IPS-NIHi11 (cell line): ENCODE results near the gene AMIGO3.
A peak's percentile ranks its signal among the peaks of the same experiment; 100 is the strongest.
"Not testable (repeated sequence)": the region's sequence is repeated elsewhere in the genome, so short reads cannot be mapped to it uniquely, and the experiment has no call there.

Source experiments
- DNase-seq: peaks from one replicate; pipeline ENCODE4 v3.0.0; 2012; ENCODE audit warnings: mixed read lengths, low spot score

AMIGO3 gene

DNA sequence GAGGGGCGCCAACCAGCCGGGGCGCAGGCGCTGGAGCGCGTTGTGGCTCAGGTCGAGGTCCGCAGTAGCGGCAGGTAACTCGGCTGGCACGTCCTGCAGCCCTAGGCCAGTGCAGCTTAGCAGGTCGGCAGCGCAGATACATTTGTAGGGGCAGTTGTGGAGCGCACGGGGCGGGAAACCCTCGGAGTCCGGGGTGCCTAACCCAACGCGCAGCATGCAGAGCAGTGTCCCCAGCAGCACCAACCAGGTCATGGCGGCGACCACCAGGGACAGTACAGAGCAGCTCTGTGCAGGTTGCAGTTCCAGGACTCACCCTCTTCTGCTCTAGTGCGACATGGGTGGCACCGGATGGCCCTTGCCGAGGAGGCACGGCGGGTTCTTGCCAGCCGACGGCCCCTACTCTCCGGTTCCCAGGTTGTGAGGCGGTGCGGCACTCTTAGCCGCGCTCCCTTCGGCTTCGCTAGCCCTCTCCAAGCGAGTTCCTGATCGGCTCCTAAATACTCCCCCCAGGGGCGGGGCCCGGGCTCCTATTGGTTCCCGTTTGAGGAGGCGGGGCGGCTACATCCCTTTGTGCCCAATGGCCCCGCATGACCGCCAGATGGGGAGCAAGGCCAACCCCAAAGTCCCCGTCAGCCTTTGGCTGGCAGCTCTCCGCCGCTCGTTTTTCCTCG is at the start of gene AMIGO3:
Gene AMIGO3 (minus strand): TSS at position 471 of the 671 bp plus-strand sequence. CDS start 219 bp downstream, at position 252.
- DNase-seq: peak; percentile 97

DNA sequence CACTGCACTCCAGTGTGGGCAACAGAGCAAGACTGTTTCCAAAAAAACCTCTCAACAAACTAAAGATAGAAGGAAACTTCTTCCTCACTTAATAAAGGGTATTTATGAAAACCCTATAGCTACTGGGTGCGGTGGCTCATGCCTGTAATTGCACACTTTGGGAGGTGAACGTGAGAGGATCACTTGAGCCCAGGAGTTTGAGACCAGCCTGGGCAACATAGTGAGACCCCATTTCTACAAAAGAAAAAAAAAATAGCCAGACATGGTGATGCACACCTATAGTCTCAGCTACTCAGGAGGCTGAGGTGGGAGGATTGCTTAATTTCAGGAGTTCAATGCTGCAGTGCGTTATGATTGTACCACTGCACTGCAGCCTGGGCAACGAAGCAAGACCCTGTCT is 44.5 kb upstream of the AMIGO3 start:
- no peak for DNase-seq

GRCh38 chr3:49761661-49762060 is 42.2 kb upstream of the AMIGO3 start:
- DNase-seq: no peak

DNA sequence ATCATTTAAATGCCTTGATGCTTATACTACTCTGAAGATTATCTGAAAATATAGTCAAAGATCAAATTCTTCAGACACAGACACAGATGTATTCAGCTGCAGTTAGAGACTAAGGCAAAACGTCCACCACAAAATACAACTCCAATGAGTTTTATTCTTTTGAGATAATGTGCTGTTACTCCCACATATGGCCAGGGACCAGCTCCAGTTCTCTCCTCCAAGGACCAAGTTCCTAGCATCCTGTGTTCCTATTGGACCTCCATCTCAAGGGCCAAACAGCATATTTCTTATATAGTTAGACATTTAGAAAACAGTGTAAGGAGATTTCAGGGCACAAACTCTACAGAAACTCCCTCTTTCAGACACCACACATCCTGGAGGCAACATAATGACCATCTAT is 39.7 kb upstream of the AMIGO3 start:
- no peak for DNase-seq

DNA sequence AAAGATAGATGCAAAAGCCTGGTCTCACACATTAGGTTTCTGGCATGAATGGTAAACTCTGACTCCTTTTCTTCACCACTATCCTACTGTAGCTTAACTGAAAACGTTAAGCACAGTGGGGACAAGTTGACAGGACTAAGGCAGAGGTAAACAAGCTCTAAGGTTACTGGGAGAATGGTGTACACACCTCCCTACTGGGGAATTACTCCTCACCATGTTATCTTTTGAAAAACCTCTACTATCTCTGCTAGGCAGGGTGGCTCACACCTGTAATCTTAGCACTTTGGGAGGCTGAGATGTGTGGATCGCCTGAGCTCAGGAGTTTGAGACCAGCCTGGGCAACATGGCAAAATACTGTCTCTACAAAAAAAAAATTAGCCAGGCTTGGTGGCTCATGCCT is 37.7 kb upstream of the AMIGO3 start:
- no peak for DNase-seq

DNA sequence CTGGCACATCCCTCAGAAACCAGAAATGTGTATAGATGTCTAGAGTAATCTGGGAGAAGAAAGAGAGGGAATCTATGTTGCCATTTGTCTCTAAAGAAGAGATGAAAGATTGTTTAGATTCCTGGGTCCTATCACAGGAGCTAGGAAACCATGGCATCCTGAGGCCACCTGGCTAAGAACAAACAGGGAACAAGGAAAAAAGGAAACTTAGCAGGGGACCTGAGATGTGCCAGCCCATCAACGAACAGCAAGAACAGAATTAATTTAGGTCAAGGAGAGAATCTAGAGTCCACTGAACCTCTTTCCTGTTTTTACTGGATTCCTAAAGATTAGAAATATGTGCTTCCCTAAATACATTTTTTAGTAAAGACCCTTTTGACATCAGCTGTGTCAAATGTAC is 36.6 kb upstream of the AMIGO3 start:
- DNase-seq: no peak

GRCh38 chr3:49754536-49754935 is 35.1 kb upstream of the AMIGO3 start:
- DNase-seq: no peak

DNA sequence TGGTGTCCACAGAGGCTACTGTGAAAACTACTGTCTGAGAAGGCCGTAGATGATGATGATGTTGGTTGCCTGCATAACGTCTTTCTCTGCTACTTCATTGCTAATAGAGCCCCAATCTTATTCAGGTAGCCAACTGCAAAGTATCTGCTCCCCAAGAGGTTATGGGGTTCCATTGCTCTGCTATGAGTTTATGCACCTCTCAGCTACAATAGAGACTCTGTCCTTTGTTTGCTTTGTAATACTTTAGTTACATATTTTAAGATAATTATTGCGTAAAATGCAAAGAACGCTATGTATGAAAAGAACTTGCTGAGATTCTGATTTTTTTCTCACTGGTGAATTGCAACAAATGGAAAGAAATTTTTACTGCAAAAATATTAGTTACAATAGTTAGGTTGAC is 32.0 kb upstream of the AMIGO3 start:
- no peak for DNase-seq

GRCh38 chr3:49750056-49750455 is 30.6 kb upstream of the AMIGO3 start:
- no peak for DNase-seq

- not testable (repeated sequence) for DNase-seq
These were observed 29.4 kb upstream of the AMIGO3 start for GRCh38 chr3:49748874-49749273.

- no peak for DNase-seq
These were observed 28.5 kb upstream of the AMIGO3 start for GRCh38 chr3:49747792-49748480.

DNA sequence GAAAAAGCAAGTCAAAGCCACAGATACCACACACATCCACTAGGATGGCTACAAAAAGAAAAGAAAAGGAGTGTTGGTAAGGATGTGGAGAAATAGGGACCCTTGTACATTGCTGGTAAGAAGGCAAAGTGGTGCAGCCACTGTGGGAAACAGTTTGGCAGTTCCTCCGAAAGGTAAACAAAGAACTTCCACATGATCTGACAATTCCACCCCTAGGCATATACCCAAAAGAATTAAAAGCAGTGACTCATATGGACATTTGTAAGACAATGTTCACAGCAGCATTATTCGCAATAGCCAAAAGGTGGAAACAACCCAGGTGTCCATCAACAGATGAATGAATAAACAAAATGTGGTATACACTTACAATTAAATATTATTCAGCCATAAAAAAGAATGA is 26.5 kb upstream of the AMIGO3 start:
- DNase-seq: no peak

DNA sequence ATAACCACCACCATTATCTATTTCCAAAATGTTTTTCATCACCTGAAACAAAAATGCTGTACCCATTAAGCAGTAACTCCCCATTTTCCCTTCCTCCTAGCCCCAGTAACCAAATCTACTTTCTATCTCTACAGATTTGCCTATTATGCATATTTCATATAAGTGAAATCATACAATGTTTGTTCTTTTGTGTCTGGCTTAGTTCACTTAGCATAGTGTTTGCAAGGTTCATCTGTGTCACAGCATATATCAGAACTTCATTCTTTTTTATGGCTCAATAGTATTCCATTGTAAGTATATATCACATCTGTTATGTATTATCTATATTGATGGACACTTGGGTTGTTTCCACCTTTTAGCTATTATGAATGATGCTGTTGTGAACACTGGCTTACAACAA is 20.9 kb upstream of the AMIGO3 start:
- DNase-seq: no peak

DNA sequence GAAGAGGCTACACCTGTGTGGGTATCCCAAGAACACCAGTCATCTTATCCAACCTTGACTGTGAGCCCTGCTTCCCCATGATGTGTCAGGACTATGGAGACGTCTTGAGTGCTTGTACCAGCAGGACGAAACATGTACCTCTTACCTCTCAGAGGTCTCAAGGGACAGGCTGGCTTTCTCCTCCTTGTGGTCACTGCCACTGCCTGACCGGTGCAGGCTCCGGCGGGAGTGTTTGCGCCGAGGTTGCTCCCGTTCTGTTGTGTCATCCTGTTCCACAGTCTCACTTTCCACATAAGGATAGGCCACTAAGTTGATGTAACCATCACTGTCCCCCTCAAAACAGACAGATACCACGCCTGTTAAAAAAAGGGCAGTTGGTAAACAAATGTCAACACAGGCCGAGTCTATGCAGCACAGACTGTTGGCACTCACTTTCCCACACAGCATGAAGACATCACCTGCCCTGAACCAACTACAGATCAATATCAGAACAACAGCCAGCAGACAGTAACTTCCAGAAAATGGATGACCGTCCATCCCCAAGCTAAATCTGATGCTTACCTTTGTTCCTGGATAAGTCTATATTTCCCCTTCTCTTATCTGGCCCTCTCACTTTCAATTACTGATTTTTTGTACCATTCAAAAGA is 18.7 kb upstream of the AMIGO3 start:
- no peak for DNase-seq

GRCh38 chr3:49734752-49735151 is 15.3 kb upstream of the AMIGO3 start:
- no peak for DNase-seq

GRCh38 chr3:49733551-49733950 is 14.1 kb upstream of the AMIGO3 start:
- DNase-seq: no peak

DNA sequence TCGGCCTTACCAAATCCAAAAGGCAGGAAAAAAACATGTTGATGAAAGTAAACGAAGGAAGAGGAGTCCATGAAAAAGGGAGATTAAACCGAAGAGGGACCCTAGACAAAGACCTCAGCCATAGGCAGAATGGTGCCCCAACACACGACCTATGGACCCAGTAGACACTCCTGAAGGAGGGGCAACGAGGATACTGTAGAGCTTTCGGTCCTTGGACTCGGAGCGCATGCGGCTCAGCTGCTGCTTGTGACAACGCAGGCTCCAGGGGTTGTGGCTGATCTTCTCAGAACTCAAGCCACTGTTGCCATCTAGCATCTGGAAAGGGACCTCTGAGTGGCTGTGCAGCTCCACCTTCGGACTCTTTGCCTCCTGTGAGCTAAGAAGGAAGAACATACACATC is 13.1 kb upstream of the AMIGO3 start:
- DNase-seq: no peak

GRCh38 chr3:49729966-49730609 is 10.6 kb upstream of the AMIGO3 start:
- no peak for DNase-seq

GRCh38 chr3:49727924-49728361 is 8.5 kb upstream of the AMIGO3 start:
- DNase-seq: no peak

DNA sequence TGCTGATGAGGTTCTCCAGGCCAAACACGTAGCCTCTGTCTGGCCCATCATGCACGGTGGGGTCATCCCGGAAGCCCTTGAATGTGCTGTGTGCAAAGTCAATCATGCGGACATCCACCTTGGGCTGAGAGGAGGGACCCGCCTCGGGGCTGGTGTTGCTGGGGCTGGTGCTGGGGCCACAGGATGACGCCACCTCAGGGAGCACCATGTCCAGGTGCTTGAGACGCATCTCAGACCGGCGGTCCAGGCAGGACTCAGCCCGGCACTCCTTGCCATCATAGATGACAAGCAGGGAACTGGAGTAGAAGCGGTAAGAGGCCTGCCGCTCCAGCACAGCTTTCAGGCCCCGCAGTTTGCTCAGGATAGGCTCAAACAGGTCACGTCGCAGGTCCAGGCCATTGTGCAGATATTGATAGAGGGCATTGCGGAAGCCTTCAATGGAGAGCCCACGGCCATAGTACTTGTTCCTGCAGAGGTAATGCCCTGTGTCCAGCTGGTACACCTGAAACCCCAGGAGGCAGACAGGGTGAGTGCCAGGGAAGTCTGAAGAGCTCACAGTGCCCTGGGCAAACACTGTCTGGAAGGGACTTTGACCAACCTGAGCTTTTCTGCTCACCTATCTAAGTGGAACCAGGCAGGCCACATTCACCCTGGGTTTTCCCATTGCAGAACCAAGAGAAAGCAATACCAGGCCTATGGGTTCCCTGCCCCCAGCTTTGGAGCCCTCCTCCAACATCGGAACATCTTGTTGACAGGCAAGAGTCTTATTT is 7.9 kb upstream of the AMIGO3 start:
- DNase-seq: no peak

DNA sequence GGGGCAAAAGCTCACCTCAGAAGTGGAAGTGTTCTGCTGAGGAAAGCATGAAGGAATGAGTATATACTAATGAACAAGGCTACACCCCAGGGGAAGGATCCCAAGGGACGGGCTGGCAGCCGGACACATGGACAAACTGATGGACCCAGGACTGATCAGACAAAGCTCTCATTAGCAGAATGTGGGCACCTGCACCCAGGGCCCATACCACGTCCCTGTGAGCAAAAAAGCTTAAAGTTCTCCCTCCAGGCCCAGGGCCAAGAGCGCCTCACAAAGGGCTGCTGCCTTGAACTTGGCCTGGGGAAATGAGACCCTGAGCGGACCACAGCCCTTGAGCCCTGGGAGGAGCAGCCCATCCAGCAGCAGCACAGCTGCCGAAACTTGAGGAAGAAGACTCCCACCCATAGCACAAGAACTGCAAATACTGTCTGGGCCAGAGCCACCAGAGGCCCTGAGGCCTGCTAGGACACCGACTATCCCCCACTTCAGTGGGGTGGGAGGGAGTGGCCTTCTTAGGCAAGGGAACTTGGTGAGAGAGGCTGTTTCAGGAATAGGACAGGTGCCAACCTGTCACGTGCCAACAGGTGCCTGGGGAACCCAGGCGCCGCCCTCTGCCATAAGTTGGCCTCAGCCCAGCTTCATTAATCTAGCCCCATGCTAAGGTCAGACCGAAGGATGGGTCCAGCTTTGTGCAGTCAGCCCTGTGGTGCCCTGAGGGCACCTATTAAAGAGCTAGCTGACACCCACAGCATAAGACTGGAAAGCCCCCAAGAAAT is 6.6 kb upstream of the AMIGO3 start:
- no peak for DNase-seq
